ENCODE measurements around the gene TOMM40L.

DNA sequence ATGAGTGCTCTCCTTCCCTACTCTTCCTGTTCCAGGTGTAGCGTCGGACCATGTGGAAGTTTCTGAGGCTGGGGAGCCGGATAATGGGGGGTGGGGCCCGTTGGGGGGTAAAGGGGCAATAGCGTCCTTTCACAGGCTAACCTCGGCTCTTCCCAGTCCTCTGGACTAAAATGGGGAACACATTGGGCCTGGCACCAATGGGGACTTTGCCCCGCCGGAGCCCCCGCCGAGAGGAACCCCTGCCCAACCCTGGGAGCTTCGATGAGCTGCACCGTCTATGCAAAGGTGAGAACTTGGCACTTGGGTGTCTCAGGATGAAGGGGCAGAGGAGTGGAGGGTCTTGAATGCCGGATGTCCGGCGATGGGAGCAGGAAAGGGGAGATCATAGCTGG lies 456 bp downstream of the TOMM40L start:
- TF ChIP-seq CTCF (IDR thresholded peaks at IDR 0.05; ENCODE audit: poor library complexity, severe bottlenecking) (no peak), POLR2AphosphoS5 (IDR thresholded peaks at IDR 0.05) (no peak), EP300 (conservative IDR thresholded peaks at IDR 0.05; ENCODE audit: poor library complexity, severe bottlenecking) (no peak), EZH2 (IDR thresholded peaks at IDR 0.05; ENCODE audit: borderline replicate concordance, insufficient read depth, low read length, poor library complexity, severe bottlenecking) (no peak), MXI1 (conservative IDR thresholded peaks at IDR 0.05; ENCODE audit: poor library complexity, severe bottlenecking) (no peak), REST (IDR thresholded peaks at IDR 0.05; ENCODE audit: borderline replicate concordance) (peak; percentile 10), SMC3 (conservative IDR thresholded peaks at IDR 0.05; ENCODE audit: poor library complexity) (no peak), TAF1 (IDR thresholded peaks at IDR 0.05; ENCODE audit: low read depth) (no peak), RAD21 (conservative IDR thresholded peaks at IDR 0.05) (no peak)
